HG03175 (cell line): ENCODE measurements around the gene ACY1.
A peak's percentile ranks its signal among the peaks of the same experiment; 100 is the strongest.
"Not testable (repeated sequence)": the region's sequence is repeated elsewhere in the genome, so short reads cannot be mapped to it uniquely, and the experiment has no call there.

ENCODE experiments used
- ATAC-seq: cut with Tn5 transposase; IDR thresholded peaks from one replicate; pipeline ENCODE4 v1.9.1; 2021; ENCODE audit warnings: mild to moderate bottlenecking, moderate library complexity; ENCODE audit not compliant: unreplicated experiment

The ACY1 gene

DNA sequence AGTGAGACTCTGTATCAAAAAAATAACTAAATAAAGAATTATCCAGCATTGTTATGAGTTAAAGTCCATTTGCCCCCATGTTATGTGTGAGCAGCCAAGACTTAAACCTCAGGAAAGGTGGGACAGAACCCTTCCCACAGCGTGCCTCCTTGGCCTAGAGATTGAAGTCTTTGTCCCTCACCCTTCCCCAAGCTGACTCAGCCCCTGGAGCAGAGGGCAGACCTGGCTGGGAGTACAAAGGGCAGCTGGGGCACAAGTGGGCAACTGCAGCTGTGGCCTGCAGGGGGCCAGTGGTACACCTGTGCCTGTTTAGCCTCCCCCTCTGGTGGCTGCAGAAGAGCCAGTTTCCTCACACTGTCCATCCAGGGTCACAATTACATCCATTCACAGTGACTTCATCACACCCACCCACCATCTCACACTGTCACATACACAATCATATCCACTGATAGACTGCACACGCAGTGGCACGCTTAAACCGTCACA is 940 bp upstream of the ACY1 start:
- ATAC-seq, result peak; percentile 63

DNA sequence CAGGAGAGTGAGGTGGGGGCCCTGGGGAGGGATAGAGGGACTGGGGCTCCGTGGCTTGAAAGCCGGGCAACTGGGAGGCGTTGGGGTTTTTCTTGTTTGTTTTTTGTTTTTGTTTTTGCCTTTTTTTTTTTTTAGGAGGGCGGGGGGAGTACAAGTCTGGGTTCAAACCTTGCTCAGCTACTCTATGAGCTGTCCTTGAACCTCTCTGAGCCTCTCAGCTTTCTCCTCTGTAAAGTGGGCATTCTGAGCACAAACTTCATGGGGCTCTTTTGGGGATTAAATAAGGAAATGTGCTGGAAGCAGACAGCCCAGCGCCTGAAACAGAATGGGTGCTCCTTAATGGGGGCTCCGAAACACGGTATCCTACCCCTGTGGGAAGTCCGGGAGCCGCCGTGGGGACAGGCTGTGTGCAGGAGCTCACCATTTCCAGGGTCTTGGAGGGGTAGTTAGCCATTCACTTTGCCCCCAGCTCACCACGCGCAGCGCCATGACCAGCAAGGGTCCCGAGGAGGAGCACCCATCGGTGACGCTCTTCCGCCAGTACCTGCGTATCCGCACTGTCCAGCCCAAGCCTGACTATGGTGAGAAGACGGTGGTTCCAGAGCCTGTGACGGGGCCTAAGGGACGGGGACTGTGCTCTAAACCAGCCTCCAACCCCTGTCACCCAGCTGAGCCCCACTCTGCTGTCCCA is 388 bp downstream of the ACY1 start:
- no peak for ATAC-seq

DNA sequence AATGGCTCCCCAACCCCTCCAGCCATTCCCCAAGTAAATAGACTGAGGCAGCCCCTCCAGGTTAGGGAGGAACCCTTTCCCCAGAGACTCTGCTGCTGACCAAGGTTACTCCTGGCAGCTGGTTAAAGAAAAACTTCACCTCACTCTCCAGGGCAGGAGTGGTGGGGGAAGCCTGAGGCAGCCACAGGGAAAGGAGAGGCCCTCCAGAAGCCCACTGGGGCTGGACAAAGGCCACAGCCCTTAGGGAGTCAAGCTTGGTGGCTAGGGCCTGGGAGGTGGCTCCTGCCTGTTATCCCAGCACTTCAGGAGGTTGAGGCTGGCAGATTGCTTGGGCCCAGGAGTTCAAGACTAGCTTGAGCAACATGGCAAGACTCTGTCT is 923 bp downstream of the ACY1 start:
- no peak for ATAC-seq

DNA sequence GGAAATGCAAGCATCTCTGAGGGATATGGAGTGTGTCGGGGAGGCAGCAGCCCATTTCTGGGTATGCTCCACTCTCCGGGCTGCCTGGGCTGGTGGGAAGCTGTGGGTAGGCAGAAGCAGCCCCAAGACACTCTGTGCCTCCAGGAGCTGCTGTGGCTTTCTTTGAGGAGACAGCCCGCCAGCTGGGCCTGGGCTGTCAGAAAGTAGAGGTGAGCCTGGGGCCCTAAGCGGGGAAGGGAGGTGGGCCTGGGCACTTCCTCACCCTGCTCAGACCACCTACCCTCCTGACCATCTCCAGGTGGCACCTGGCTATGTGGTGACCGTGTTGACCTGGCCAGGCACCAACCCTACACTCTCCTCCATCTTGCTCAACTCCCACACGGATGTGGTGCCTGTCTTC is 1.7 kb downstream of the ACY1 start:
- ATAC-seq, result no peak

DNA sequence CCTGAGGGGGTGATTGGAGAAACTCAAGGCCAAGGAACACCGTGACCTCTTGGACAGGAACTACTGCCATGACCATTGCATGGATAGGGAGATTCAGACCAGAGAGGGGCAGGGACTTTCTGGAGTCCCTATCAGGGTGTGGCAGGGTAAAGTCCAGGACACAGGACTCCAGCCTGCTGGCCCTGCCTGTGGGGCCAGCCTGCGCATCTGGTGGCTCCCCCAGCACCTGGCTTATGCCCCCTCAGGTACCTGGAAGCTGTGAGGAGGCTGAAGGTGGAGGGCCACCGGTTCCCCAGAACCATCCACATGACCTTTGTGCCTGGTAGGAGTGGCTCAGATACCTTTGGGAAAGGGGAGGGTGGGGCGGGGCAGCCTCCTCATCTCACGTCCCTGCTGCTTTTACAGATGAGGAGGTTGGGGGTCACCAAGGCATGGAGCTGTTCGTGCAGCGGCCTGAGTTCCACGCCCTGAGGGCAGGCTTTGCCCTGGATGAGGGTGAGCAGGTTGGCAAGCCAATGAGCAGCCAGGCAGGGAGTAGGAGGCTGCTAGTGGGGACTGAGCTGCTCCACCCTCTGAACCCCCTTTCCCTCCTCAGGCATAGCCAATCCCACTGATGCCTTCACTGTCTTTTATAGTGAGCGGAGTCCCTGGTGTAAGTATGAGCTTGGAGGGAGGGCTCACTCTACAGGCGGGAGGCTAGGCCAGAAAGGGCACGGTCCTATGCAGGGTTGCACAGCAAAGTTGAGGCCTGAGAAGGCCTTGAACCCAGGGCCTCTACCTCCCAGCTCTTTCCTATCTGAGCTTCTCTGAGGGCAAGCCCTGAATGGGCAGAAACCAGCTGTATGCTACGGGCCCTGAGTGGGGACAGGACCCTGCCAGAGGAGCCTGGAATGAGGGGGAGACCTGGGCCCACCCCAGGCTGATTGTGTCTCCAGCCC is 2.9 kb downstream of the ACY1 start:
- ATAC-seq, result no peak

DNA sequence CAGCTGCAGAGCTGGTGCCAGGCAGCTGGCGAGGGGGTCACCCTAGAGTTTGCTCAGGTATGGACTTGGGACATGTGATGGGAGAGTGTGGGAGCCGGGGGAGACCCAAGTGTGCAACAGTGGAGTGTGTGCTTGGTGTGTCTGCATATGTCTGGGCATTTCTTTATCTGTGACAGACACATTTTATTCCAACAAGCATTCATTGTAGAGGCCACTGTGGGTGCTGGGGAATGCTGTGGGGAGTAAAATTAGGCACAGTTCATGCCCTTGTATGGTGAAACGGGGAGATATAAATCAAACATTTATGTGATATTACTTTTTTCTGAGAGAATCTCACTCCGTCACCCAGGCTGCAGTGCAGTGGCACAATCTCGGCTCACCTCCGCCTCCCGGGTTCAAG is 4.2 kb downstream of the ACY1 start:
- no peak for ATAC-seq

DNA sequence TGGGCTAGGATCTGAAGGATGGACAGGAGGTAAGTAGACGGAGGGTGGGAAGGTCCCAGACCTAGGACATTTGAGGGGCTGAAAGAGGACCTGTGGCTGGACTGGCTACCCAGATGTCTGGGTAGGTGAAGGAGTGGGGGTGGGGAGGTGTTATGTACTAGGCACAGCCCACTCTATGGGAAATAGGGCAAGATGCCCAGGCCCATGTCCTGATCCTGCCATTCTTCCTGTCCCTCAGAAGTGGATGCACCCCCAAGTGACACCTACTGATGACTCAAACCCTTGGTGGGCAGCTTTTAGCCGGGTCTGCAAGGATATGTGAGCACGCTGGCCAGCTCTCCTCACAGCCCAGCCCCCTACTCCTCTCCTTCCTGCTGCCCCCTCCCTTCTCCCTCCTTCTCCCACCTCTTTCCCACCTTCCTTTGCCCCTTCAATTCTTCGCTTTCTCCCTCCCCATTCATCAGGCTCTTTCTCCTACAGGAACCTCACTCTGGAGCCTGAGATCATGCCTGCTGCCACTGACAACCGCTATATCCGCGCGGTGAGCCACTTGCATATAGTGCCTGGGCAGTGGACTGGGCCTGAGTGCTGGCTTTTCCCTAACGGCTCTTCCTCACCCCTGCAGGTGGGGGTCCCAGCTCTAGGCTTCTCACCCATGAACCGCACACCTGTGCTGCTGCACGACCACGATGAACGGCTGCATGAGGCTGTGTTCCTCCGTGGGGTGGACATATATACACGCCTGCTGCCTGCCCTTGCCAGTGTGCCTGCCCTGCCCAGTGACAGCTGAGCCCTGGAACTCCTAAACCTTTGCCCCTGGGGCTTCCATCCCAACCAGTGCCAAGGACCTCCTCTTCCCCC is 5.2 kb downstream of the ACY1 start:
- ATAC-seq, result no peak

DNA sequence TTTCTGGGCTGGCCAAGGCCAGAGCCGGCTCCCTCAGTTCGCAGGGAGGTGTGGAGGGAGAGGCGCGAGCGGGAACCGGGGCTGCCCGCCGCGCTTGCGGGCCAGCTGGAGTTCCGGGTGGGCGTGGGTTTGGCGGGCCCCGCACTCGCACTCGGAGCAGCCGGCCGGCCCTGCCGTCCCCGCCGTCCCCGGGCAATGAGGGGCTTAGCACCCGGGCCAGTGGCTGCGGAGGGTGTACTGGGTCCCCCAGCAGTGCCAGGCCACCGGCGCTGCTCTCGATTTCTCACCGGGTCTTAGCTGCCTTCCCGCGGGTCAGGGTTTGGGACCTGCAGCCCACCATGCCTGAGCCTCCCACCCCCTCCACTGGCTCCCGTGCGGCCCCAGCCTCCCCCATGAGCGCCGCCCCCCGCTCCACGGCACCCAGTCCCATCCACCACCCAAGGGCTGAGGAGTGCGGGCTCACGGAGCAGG is 7.2 kb downstream of the ACY1 start:
- not testable (repeated sequence) for ATAC-seq

DNA sequence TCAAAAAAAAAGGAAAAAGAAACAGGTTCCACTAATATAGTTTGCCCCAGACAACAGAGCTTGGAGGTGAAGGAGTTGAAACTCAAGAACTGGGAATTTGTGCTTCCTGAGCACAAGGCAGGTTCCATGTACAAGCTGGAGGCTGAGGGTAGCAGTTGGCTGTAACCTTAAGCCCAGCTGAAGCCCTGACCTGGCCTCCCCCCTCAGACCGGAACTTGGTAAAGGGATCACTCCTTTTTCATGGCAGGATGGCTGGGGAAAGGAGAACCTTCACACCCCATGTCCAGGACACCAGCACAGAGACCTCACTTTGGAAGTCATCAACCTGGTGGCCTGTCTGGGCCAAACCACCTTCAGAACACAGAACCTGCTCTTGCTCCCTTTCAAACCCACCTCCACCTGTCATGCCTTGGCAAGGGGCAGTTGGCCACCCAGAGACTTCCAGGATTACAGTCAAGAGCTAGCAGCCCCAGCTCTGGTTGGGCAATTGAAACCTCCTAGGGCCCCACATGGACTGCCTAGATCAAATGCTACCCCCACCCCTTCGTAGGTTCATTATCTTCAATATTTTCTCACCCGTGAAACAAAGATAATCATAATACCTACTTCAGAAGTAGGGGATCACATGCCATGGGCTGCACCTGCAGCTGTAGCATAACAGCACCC is 8.8 kb downstream of the ACY1 start:
- ATAC-seq, result no peak

DNA sequence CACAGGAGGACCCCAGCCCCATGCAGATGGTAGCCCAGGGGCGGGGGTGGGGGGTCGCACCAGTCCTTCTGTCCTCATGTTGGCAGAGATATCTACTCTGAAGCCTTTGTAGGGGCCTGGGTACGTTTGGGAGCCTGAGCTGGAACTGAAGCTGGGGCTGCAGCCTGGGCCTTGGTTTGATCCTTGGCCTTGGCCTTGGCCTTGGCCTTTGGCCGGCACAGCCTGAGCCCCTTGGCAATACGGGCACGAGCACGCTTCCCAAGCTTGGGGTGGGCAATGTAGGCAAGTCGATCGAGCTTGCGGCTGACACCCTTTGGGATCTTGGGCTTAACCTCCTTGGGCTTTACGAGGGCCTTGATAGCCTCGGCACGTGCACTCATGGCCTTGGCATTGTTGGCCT is 10.3 kb downstream of the ACY1 start:
- ATAC-seq, result not testable (repeated sequence)

DNA sequence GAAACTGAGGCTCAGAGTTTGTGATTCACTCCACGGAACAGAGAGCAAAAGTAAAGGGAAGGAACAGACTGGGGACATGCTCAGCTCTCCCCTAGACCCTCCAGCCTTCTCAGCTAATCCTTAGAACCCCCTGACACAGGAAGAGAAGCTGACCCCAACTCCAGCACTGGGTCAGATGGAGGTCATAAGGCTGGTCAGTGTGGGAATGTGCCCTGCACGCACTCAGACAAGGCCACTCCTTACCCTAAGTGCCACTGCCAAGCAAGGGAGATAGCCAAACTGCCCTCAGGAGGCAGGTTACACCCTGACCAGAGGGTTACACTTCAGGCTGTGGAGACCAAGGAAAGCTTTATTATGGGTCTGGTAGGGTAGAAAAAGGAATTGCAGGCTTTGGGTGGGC is 11.2 kb downstream of the ACY1 start:
- ATAC-seq, result no peak

DNA sequence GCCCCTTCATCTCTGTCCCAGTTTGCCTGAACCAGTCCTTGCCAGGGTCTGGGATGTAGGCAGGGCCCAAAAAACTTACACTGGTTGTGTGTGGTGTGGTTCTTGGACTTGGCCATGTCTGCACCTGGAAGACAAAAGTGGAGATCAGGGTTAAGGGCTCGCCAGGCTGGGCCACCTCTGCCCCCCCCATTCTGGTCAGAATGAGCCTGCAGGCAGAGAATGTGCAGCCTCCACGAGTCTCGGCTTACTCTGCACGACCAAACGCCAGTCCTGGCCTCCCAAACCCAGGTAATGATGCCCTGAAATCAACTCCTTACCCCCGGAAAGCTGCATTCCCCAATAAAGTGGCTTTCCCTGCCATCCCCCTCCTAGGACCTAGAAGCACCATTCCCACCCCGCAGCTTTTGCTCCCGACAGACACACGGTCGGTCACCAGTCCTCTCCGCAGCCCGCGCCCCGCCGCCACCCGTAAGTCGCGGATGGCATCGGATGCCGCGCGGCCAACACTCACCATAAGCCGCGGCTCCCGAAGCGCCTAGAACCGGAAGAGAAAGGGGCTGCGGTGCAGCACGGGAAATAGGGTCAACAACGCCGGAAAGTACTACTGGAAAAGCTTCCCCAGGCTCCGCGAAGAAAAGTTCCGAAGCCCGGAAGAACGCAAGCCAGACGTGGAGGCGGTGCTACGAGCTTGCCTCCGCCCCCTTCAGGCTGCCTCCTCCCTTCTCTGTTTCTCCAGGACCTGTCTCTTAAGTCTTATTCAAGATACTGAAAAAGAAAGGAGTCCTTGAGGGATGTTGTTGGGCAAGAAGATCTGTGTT is 12.2 kb downstream of the ACY1 start, which contains the start of gene RPL29:
Gene RPL29, minus strand, starts transcription at position 550 of the 818 bp plus-strand sequence. Its CDS starts 434 bp downstream, at position 116.
- ATAC-seq, result peak; percentile 93

DNA sequence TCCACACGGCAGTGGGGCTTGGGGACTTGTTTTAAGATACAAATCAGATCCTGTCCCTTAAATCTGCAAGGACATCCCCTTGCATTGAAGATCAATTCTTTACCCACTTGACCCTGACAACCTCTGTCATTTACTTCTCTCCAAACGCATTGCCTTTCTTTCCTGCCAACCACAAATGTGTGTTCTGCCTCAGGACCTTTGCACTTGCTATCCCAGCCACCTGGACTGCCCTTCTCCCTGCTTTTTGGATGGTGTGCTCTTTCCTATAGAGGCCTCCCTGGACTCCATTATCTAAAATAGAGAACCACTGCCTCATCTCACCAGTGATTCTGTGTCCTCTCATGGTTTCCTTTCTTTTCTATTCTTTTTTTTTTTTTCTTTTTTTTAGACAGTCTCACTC is 13.8 kb downstream of the ACY1 start:
- no peak for ATAC-seq

DNA sequence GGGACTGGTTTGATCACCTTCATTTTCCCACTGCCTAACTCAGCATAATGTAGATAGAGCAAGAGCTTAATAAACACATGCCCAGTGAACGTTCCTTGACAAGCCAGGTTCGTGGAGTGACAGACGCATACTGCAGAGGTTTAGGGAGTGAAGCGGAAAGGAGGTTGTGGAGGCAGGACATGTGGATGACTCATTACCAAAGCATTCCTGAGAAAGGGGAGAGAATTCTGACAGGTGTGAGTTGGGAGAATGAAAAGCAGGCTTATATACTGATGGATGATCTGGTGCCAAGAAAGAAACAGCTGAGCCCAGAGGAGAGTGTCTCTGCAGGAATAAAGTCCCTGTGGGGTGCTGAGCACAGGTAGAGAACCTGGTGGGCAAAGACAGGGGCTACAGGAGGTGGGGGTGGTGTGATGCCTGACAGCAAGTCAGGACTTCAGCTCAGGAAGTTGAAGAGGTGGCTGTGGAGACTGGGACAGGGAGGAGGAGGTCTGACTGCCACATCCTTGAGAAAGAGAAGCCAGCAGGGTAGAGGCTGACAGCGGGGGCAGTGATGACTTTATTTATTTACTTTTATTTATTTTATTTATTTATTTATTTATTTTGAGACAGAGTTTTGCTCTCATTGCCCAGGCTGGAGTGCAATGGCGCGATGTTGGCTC is 14.7 kb downstream of the ACY1 start:
- ATAC-seq, result no peak

DNA sequence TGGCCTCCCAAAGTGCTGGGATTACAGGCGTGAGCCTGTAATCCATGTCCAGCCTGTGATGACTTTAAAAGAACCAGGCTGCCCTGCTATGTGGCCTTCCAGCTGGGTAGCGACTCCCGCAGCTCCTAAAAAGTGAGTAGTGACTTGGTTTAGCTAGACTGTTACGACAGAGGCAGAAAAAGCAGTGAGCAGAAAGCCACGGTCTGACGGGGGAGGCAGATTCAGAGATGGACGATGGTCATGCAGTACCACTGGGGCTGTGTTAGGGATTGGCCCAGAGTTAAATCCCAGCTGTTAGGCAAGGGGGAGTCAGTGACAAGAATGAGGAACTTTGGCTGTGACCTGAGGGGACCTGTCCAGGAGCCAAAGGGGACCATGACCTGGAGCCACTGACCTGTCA is 15.4 kb downstream of the ACY1 start:
- no peak for ATAC-seq

DNA sequence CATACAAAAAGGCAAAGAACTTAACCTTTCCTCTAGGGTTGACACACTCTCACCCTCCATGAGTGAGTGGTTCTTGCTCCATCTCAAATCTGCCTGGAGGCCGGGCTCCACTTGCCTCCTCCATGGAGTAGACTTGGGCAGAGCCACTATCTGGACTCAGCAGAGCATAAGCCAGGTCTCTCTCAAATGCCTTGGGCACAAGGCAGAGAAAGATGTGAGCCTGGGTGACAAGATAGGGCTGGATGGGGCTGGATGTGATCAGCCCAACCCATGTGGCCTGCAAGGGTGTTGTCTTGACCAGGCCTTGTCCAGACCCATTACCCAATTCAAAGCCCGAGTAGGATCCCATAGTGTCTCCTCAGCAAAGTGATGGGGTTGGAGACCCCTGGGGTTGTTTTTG is 16.5 kb downstream of the ACY1 start:
- ATAC-seq, result no peak

DNA sequence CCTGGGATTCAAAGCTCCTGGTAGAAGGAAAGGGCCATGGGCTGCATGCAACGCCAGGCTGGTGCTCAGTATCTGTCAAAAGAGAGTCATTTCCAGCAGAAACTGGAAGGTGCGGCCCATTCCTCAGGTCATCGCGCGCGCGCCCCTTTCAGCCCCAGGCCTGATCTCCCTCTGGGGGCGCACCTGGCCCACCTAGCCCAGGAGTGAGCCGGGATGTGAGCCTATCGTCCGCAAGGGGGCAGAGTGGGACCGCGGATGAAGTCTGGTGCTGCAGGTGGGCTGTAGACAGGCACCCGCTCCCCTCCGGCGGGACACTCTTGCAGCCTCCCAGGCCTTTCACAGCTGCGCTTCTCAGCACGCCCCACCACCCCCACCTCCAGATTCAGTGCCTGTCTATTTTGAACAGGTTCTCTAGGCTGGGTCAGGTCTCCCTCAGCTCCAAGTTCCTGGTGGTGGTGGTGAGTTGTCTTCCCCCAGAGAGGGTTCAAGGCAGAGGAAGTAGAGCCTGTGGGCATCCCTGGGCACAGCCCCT is 18.2 kb downstream of the ACY1 start:
- peak; percentile 85 for ATAC-seq

DNA sequence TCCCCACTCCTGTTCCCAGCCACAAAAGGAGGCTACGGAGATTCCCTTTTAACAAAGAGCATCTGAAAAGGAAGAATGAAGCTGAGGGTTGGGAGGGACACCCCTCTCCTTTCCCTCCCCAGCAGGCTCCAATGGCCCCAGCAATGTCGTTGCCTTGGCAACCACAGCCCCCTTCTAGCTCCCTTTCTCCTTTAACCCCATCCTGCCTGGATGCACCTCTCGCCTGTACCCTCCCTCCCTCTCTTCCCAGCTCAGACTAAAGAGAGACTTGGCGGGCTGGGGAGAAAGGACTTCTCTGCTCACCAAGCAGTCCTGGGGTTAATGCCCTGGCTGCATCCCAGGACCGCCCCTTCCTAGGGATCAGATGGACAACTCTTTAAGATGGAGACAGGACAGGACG is 19.4 kb downstream of the ACY1 start:
- no peak for ATAC-seq
